ENCODE results near the gene FAM221B.
A peak's percentile ranks its signal among the peaks of the same experiment; 100 is the strongest.

The FAM221B gene

GRCh38 chr9:35818341-35818740 is 10.2 kb downstream of the FAM221B start:
- H4K20me1 ChIP-seq (ENCODE audit: insufficient read depth, low read length) = no peaks in the 10 kb centered on the region
- TF ChIP-seq EZH2phosphoT487 (IDR thresholded peaks at IDR 0.05; ENCODE audit: low read length) (no peak), EZH2 (optimal IDR thresholded peaks at IDR 0.05; ENCODE audit: low read depth, low read length) (no peak), CTCF (IDR thresholded peaks at IDR 0.05; ENCODE audit: low read length) (no peak)
- H3K9me3 ChIP-seq (replicated peaks; ENCODE audit: insufficient read depth, low read length) = no peaks in the 10 kb centered on the region
- no peak overlapping the region for H3K27ac ChIP-seq (ENCODE audit: low read length)
- H3F3A ChIP-seq (ENCODE audit: insufficient read depth, low read length) = peaks cover 13% of the 10 kb centered on the region; the same call in 1 of the 2 replicates
- no peak overlapping the region for H3K9ac ChIP-seq (ENCODE audit: low read length)
- peaks cover 8% of the 10 kb centered on the region; the same call in 1 of the 2 replicates for H3K4me1 ChIP-seq (ENCODE audit: low read length)
- no peak overlapping the region for H3K4me3 ChIP-seq (ENCODE audit: low read length)
- no peak overlapping the region for H3K4me2 ChIP-seq (ENCODE audit: low read depth, low read length)
- no peaks in the 10 kb centered on the region; the same call in 1 of the 2 replicates for H3K27me3 ChIP-seq (replicated peaks; ENCODE audit: insufficient read depth, low read length)
- no peaks in the 10 kb centered on the region for H3K9me2 ChIP-seq (replicated peaks; ENCODE audit: insufficient read depth, low read length)
- H3K36me3 ChIP-seq (replicated peaks; ENCODE audit: insufficient read depth, low read length) = no peaks in the 10 kb centered on the region
- H2AFZ ChIP-seq (ENCODE audit: low read length) = no peak overlapping the region
- no peak for DNase-seq
- H3K79me2 ChIP-seq (ENCODE audit: low read length) = no peaks in the 10 kb centered on the region

- Histone ChIP-seq H3K9ac (ENCODE audit: low read length) (no peak overlapping the region), H3K4me1 (ENCODE audit: low read length) (peaks cover 18% of the 10 kb centered on the region), H3K9me2 (replicated peaks; ENCODE audit: insufficient read depth, low read length) (no peaks in the 10 kb centered on the region), H3K36me3 (replicated peaks; ENCODE audit: insufficient read depth, low read length) (no peaks in the 10 kb centered on the region), H3K4me2 (ENCODE audit: low read depth, low read length) (no peak overlapping the region), H4K20me1 (ENCODE audit: insufficient read depth, low read length) (no peaks in the 10 kb centered on the region), H3K27ac (ENCODE audit: low read length) (no peak overlapping the region), H3K4me3 (ENCODE audit: low read length) (no peak overlapping the region), H3F3A (ENCODE audit: insufficient read depth, low read length) (peaks cover 21% of the 10 kb centered on the region; the same call in 1 of the 2 replicates), H3K9me3 (replicated peaks; ENCODE audit: insufficient read depth, low read length) (no peaks in the 10 kb centered on the region), H3K27me3 (replicated peaks; ENCODE audit: insufficient read depth, low read length) (no peaks in the 10 kb centered on the region; the same call in 1 of the 2 replicates), H2AFZ (ENCODE audit: low read length) (no peak overlapping the region), H3K79me2 (ENCODE audit: low read length) (no peaks in the 10 kb centered on the region)
- no peak for DNase-seq
- TF ChIP-seq EZH2 (optimal IDR thresholded peaks at IDR 0.05; ENCODE audit: low read depth, low read length) = no peak
- TF ChIP-seq CTCF (IDR thresholded peaks at IDR 0.05; ENCODE audit: low read length) = peak; percentile 19
Measured at GRCh38 chr9:35816708-35817107, 11.8 kb downstream of the FAM221B start.

GRCh38 chr9:35814841-35815543 is 13.5 kb downstream of the FAM221B start, which contains the start of gene HINT2:
Gene HINT2, minus strand, starts transcription at chr9:35815042. Its CDS starts 63 bp downstream, at chr9:35814979.
- Histone ChIP-seq H3K9me2 (replicated peaks; ENCODE audit: insufficient read depth, low read length) (no peaks in the 10 kb centered on the region), H3K9me3 (replicated peaks; ENCODE audit: insufficient read depth, low read length) (no peaks in the 10 kb centered on the region), H3K27me3 (replicated peaks; ENCODE audit: insufficient read depth, low read length) (no peaks in the 10 kb centered on the region; the same call in 1 of the 2 replicates), H3K4me2 (ENCODE audit: low read depth, low read length) (peak within 1 kb of the TSS; percentile 70), H3K79me2 (ENCODE audit: low read length) (no peaks in the 10 kb centered on the region), H3K4me1 (ENCODE audit: low read length) (peaks cover 25% of the 10 kb centered on the region), H2AFZ (ENCODE audit: low read length) (peak within 1 kb of the TSS; percentile 90), H3K9ac (ENCODE audit: low read length) (peak within 1 kb of the TSS; percentile 94), H3K4me3 (ENCODE audit: low read length) (peak within 1 kb of the TSS; percentile 90), H3K36me3 (replicated peaks; ENCODE audit: insufficient read depth, low read length) (no peaks in the 10 kb centered on the region), H4K20me1 (ENCODE audit: insufficient read depth, low read length) (no peaks in the 10 kb centered on the region), H3K27ac (ENCODE audit: low read length) (peak within 1 kb of the TSS; percentile 90), H3F3A (ENCODE audit: insufficient read depth, low read length) (peaks cover 30% of the 10 kb centered on the region; the same call in 1 of the 2 replicates)
- no peak for TF ChIP-seq EZH2phosphoT487 (IDR thresholded peaks at IDR 0.05; ENCODE audit: low read length)
- TF ChIP-seq CTCF (IDR thresholded peaks at IDR 0.05; ENCODE audit: low read length) = no peak
- no peak for TF ChIP-seq EZH2 (optimal IDR thresholded peaks at IDR 0.05; ENCODE audit: low read depth, low read length)
- DNase-seq = peak; percentile 99

Data from MM.1S (cell line).